Testis (tissue), 3 donors: Measurements from ENCODE around the gene FAM184B. TPM values are rescaled to one million over a fixed set of nuclear protein-coding genes. Genes with fewer than 3 reads are reported as not detected.

ENCODE experiments used
- DNase-seq: peaks from one replicate; pipeline ENCODE4 v3.0.0-alpha.2; 2019
- H3K27ac ChIP-seq, 2 donors: fragments of 200-600 bp; sonication (generic); one replicate each; pipeline ENCODE4 v1.5.1; 2019
- H3K27me3 ChIP-seq: fragments of 200-600 bp; sonication (generic); one replicate; pipeline ENCODE4 v1.5.1; 2019
- H3K36me3 ChIP-seq: fragments of 200-600 bp; sonication (generic); one replicate; pipeline ENCODE4 v1.5.1; 2017; ENCODE audit warnings: low read depth; ENCODE audit errors: missing control alignments
- H3K4me1 ChIP-seq: fragments of 200-600 bp; sonication (generic); one replicate; pipeline ENCODE4 v1.5.1; 2019
- H3K4me3 ChIP-seq, 2 donors: fragments of 200-600 bp; sonication (generic); one replicate each; pipeline ENCODE4 v1.5.1; 2017 to 2019
- H3K9me3 ChIP-seq: fragments of 200-600 bp; sonication (generic); one replicate; pipeline ENCODE4 v1.5.1; 2017
- POLR2A ChIP-seq: fragments of 450-650 bp; IDR thresholded peaks from one replicate; pipeline ENCODE4 v1.6.1; 2017; ENCODE audit warnings: antibody characterized with exemption, mild to moderate bottlenecking, moderate library complexity
- WGBS, 2 donors: methylation state at CpG; one replicate each; pipeline ENCODE4 v1.1.5; 2018; 5-methylcytosine and 5-hydroxymethylcytosine counted together
- intact Hi-C: fragments of 100-400 bp; cut with DNase I; formaldehyde crosslinking; loops from one replicate; pipeline ENCODE4 v1.15.1; 2023; ENCODE audit warnings: low total_unique reads
- polyA plus RNA-seq: library from polyadenylated mRNA; stranded (reverse); fragments of 350-450 nt; fragmentation: Illumina TruSeq; extraction: RNeasy Lipid Tissue Mini Kit (QIAGEN cat#74804); gene quantifications from one replicate; pipeline ENCODE4 v1.2.3, GENCODE V29; 2014; ENCODE audit warnings: low read depth, low replicate concordance; ENCODE audit not compliant: insufficient read depth
- total RNA-seq, 2 donors: library from RNA; depleted of rRNA; stranded (reverse); fragments of >200 nt; gene quantifications; one replicate each; pipeline ENCODE4 v1.2.3, GENCODE V29; 2016
- TF ChIP-seq, protein P1 (sequence below), 3 experiments: fragments of 450-650 bp in 2 of 3; fragments of 200-600 bp in 1 of 3; sonication (generic) in 1 of 3; IDR thresholded peaks; one replicate each; pipeline ENCODE4 v1.5.1; 2016 to 2019; ENCODE audit warnings: antibody characterized with exemption in 3 of 3, mild to moderate bottlenecking in 2 of 3, moderate library complexity in 1 of 3

Gene FAM184B
- total and polyA plus RNA-seq, 3 donors from 2014 or later: 0.08 to 0.26 (median 0.19) TPM

DNA sequence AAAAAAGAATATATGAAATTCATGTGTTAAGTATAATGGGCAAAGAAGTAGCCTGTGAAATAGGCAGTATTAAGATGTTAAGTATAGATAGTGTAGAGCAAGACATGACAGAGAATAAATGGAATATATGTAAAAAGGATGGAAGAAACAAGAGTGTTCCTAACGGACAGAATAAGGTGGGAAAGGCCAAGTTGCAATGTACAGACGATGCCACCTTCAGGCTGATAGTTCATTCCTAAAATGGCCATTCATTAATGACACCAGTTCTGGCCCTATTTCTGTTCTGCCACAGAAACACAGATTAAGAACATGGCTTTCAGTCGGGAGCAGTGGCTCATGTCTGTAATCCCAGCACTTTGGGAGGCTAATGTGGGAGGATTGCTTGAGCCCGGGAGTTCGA lies 4.4 kb upstream of the FAM184B start:
- Histone ChIP-seq H3K27ac (no peak overlapping the region), H3K9me3 (no peaks in the 10 kb centered on the region), H3K4me1 (peaks cover 3% of the 10 kb centered on the region), H3K36me3 (no peaks in the 10 kb centered on the region), H3K27me3 (no peaks in the 10 kb centered on the region), H3K4me3 (no peak overlapping the region)
- 60 to 71% methylated on average over 5 of the region's 5 CpGs for WGBS, 2 donors
- intact Hi-C loops: no loop called here
- no peak for DNase-seq
- TF ChIP-seq, protein P1, sequence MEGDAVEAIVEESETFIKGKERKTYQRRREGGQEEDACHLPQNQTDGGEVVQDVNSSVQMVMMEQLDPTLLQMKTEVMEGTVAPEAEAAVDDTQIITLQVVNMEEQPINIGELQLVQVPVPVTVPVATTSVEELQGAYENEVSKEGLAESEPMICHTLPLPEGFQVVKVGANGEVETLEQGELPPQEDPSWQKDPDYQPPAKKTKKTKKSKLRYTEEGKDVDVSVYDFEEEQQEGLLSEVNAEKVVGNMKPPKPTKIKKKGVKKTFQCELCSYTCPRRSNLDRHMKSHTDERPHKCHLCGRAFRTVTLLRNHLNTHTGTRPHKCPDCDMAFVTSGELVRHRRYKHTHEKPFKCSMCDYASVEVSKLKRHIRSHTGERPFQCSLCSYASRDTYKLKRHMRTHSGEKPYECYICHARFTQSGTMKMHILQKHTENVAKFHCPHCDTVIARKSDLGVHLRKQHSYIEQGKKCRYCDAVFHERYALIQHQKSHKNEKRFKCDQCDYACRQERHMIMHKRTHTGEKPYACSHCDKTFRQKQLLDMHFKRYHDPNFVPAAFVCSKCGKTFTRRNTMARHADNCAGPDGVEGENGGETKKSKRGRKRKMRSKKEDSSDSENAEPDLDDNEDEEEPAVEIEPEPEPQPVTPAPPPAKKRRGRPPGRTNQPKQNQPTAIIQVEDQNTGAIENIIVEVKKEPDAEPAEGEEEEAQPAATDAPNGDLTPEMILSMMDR (IDR thresholded peaks at IDR 0.05): no peak
- TF ChIP-seq POLR2A: no peak

DNA sequence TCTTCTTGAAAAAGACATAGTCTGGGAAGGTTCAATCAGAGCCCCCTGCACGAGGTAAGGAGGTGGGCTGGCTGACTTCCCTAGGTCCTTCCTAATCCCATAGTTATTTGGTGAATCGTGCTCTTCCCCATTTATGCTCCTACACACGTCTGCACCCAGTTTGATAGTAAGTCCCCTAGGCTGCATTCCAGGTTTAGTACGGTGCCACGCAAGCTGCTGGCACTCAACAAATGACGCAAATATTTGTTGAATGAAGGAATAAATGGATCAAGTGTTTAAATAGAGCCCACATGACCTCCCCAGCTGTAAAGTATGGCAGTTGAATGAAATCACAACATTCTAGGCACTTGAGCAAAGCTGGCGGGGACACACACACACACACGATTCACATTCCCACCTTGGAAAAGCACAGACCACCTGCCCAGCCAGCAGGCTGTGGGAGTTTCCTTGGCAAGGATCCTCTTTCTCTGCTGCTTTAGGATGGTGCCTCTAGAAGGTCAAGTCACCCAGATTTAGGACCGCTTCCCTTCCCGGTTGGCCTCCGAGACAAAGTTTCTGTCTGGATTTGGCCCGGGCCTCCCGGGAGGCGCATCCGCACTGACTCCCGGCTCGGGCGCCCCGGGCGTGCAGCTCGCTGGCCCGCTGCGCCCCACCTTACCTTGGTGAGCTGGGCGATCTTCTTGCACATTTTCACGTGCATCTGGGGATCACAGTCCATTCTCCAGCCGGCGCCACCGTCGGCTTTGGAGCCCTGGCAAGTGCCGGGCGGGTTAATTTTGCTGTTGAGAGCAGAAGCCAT lies 721 bp downstream of the FAM184B start:
- WGBS, 2 donors: 8 to 9% methylated on average over 28 to 31 of the region's 31 CpGs
- peaks cover 6% of the 10 kb centered on the region for H3K4me1 ChIP-seq
- H3K27ac ChIP-seq: no peak overlapping the region
- intact Hi-C loops: no loop called here
- H3K27me3 ChIP-seq: no peaks in the 10 kb centered on the region
- no peaks in the 10 kb centered on the region for H3K36me3 ChIP-seq
- DNase-seq: no peak
- H3K9me3 ChIP-seq: no peaks in the 10 kb centered on the region
- H3K4me3 ChIP-seq: peak overlapping the region; percentile 19 to 49
- no peak for TF ChIP-seq POLR2A
- TF ChIP-seq, protein P1 (IDR thresholded peaks at IDR 0.05): no peak

DNA sequence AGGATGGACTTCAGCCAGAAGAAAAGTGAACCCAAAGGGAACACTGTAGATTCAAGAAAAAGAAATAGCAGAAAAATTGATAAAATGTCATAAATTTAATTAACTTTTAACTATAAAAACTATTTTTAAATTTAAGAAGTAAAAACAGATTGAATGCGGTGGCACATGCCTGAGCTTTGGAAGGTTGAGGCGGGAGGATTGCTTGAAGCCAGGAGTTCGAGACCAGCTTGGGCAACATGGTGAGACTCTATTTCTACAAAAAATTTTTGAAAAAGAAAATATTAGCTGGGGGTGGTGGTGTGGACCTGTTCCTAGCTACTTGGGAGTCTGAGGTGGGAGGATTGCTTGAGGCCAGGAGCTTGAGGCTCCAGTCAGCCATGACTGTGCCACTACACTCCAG lies 3.0 kb downstream of the FAM184B start:
- no peak overlapping the region for H3K4me3 ChIP-seq
- H3K9me3 ChIP-seq: no peaks in the 10 kb centered on the region
- no peaks in the 10 kb centered on the region for H3K36me3 ChIP-seq
- intact Hi-C loops: no loop called here
- no peaks in the 10 kb centered on the region for H3K27me3 ChIP-seq
- WGBS, 2 donors: 87 to 98% methylated on average over 3 of the region's 3 CpGs
- H3K27ac ChIP-seq: no peak overlapping the region
- no peak for TF ChIP-seq POLR2A
- TF ChIP-seq, protein P1 (IDR thresholded peaks at IDR 0.05): no peak
- H3K4me1 ChIP-seq: peaks cover 6% of the 10 kb centered on the region
- no peak for DNase-seq

DNA sequence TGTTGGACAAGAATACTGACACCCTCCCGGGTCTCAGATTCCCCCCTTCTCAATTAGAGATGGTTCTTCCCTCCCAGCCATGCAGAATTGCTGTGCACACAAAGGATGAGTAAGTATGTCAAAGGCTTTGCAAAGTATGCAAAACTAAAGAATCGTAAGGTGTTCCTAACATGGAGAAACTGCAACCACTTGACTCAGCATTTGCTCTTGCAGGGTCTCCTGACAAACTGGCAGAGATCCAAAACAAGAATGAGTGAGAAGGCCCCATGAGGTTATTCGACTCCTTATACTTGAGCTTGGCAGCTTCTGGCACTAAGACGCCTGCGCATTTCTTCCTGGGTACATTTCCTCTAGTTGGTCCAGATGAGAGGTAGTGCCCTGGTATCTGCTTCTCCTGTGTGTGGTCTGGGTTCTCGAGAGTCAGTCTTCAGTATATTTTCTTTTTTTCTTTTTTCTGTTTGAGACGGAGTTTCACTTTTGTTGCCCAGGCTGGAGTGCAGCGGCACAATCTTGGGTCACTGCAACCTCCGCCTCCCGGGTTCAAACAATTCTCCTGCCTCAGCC lies 8.2 kb downstream of the FAM184B start:
- H3K9me3 ChIP-seq: no peaks in the 10 kb centered on the region
- no peak overlapping the region for H3K4me3 ChIP-seq
- H3K27me3 ChIP-seq: no peaks in the 10 kb centered on the region
- WGBS, 2 donors: 85 to 90% methylated on average over 10 of the region's 10 CpGs
- intact Hi-C loops: no loop called here
- no peak overlapping the region for H3K27ac ChIP-seq
- no peaks in the 10 kb centered on the region for H3K36me3 ChIP-seq
- H3K4me1 ChIP-seq: no peaks in the 10 kb centered on the region
- TF ChIP-seq, protein P1 (IDR thresholded peaks at IDR 0.05): no peak
- TF ChIP-seq POLR2A: no peak
- no peak for DNase-seq
